ENCODE measurements around the gene FAXC.

FAXC gene

GRCh38 chr6:99296261-99296660, 53.2 kb downstream of the FAXC start:
- no peaks in the 10 kb centered on the region for H3K36me3 ChIP-seq (ENCODE audit: control insufficient read depth in 5 of 5, insufficient read depth in 5 of 5, low read length in 5 of 5)
- no peak overlapping the region for H3K27ac ChIP-seq (ENCODE audit: low read depth, low read length)
- H3K9me3 ChIP-seq (ENCODE audit: control insufficient read depth in 5 of 5, low read length in 5 of 5), result no peaks in the 10 kb centered on the region
- no peak overlapping the region for H3K9ac ChIP-seq (ENCODE audit: low read length in 5 of 5)
- H3K27me3 ChIP-seq (ENCODE audit: control insufficient read depth in 5 of 5, insufficient read depth in 4 of 5, low read length in 5 of 5), result no peaks in the 10 kb centered on the region
- no peaks in the 10 kb centered on the region for H3K4me1 ChIP-seq (ENCODE audit: control insufficient read depth in 5 of 5, insufficient read depth in 5 of 5, low read length in 5 of 5)
- no peak overlapping the region for H3K4me3 ChIP-seq (ENCODE audit: low read depth in 1 of 5, low read length in 5 of 5)

- Histone ChIP-seq H3K4me1 (ENCODE audit: control insufficient read depth in 5 of 5, insufficient read depth in 5 of 5, low read length in 5 of 5) (no peaks in the 10 kb centered on the region), H3K9ac (ENCODE audit: low read length in 5 of 5) (no peak overlapping the region), H3K36me3 (ENCODE audit: control insufficient read depth in 5 of 5, insufficient read depth in 5 of 5, low read length in 5 of 5) (no peaks in the 10 kb centered on the region), H3K9me3 (ENCODE audit: control insufficient read depth in 5 of 5, low read length in 5 of 5) (no peaks in the 10 kb centered on the region), H3K27ac (ENCODE audit: low read depth, low read length) (no peak overlapping the region), H3K4me3 (ENCODE audit: low read depth in 1 of 5, low read length in 5 of 5) (no peak overlapping the region), H3K27me3 (ENCODE audit: control insufficient read depth in 5 of 5, insufficient read depth in 4 of 5, low read length in 5 of 5) (no peaks in the 10 kb centered on the region)
These were observed 54.2 kb downstream of the FAXC start for GRCh38 chr6:99295276-99295675.

- no peaks in the 10 kb centered on the region for H3K27me3 ChIP-seq (ENCODE audit: control insufficient read depth in 5 of 5, insufficient read depth in 4 of 5, low read length in 5 of 5)
- no peak overlapping the region for H3K27ac ChIP-seq (ENCODE audit: low read depth, low read length)
- H3K9me3 ChIP-seq (ENCODE audit: control insufficient read depth in 5 of 5, low read length in 5 of 5), result no peaks in the 10 kb centered on the region
- H3K36me3 ChIP-seq (ENCODE audit: control insufficient read depth in 5 of 5, insufficient read depth in 5 of 5, low read length in 5 of 5), result no peaks in the 10 kb centered on the region
- H3K9ac ChIP-seq (ENCODE audit: low read length in 5 of 5), result no peak overlapping the region
- H3K4me1 ChIP-seq (ENCODE audit: control insufficient read depth in 5 of 5, insufficient read depth in 5 of 5, low read length in 5 of 5), result no peaks in the 10 kb centered on the region
- H3K4me3 ChIP-seq (ENCODE audit: low read depth in 1 of 5, low read length in 5 of 5), result no peak overlapping the region
These were observed 54.7 kb downstream of the FAXC start for GRCh38 chr6:99294786-99295185.

GRCh38 chr6:99289701-99290100, 59.8 kb downstream of the FAXC start:
- no peak overlapping the region for H3K4me3 ChIP-seq (ENCODE audit: low read depth in 1 of 5, low read length in 5 of 5)
- no peaks in the 10 kb centered on the region for H3K4me1 ChIP-seq (ENCODE audit: control insufficient read depth in 5 of 5, insufficient read depth in 5 of 5, low read length in 5 of 5)
- no peaks in the 10 kb centered on the region for H3K27me3 ChIP-seq (ENCODE audit: control insufficient read depth in 5 of 5, insufficient read depth in 4 of 5, low read length in 5 of 5)
- no peaks in the 10 kb centered on the region for H3K9me3 ChIP-seq (ENCODE audit: control insufficient read depth in 5 of 5, low read length in 5 of 5)
- no peak overlapping the region for H3K27ac ChIP-seq (ENCODE audit: low read depth, low read length)
- H3K9ac ChIP-seq (ENCODE audit: low read length in 5 of 5), result no peak overlapping the region
- H3K36me3 ChIP-seq (ENCODE audit: control insufficient read depth in 5 of 5, insufficient read depth in 5 of 5, low read length in 5 of 5), result no peaks in the 10 kb centered on the region

- H3K4me3 ChIP-seq (ENCODE audit: low read depth in 1 of 5, low read length in 5 of 5), result no peak overlapping the region
- no peaks in the 10 kb centered on the region for H3K9me3 ChIP-seq (ENCODE audit: control insufficient read depth in 5 of 5, low read length in 5 of 5)
- no peak overlapping the region for H3K9ac ChIP-seq (ENCODE audit: low read length in 5 of 5)
- H3K36me3 ChIP-seq (ENCODE audit: control insufficient read depth in 5 of 5, insufficient read depth in 5 of 5, low read length in 5 of 5), result no peaks in the 10 kb centered on the region
- H3K4me1 ChIP-seq (ENCODE audit: control insufficient read depth in 5 of 5, insufficient read depth in 5 of 5, low read length in 5 of 5), result no peaks in the 10 kb centered on the region
- no peak overlapping the region for H3K27ac ChIP-seq (ENCODE audit: low read depth, low read length)
- H3K27me3 ChIP-seq (ENCODE audit: control insufficient read depth in 5 of 5, insufficient read depth in 4 of 5, low read length in 5 of 5), result no peaks in the 10 kb centered on the region
These were observed 60.8 kb downstream of the FAXC start for GRCh38 chr6:99288668-99289067.

- no peaks in the 10 kb centered on the region for H3K9me3 ChIP-seq (ENCODE audit: control insufficient read depth in 5 of 5, low read length in 5 of 5)
- H3K4me1 ChIP-seq (ENCODE audit: control insufficient read depth in 5 of 5, insufficient read depth in 5 of 5, low read length in 5 of 5), result no peaks in the 10 kb centered on the region
- H3K27me3 ChIP-seq (ENCODE audit: control insufficient read depth in 5 of 5, insufficient read depth in 4 of 5, low read length in 5 of 5), result no peaks in the 10 kb centered on the region
- no peak overlapping the region for H3K27ac ChIP-seq (ENCODE audit: low read depth, low read length)
- no peak overlapping the region for H3K4me3 ChIP-seq (ENCODE audit: low read depth in 1 of 5, low read length in 5 of 5)
- H3K36me3 ChIP-seq (ENCODE audit: control insufficient read depth in 5 of 5, insufficient read depth in 5 of 5, low read length in 5 of 5), result no peaks in the 10 kb centered on the region
- no peak overlapping the region for H3K9ac ChIP-seq (ENCODE audit: low read length in 5 of 5)
These were observed 62.0 kb downstream of the FAXC start for GRCh38 chr6:99287523-99287922.

GRCh38 chr6:99285881-99286280, 63.6 kb downstream of the FAXC start:
- Histone ChIP-seq H3K4me3 (ENCODE audit: low read depth in 1 of 5, low read length in 5 of 5) (no peak overlapping the region), H3K9ac (ENCODE audit: low read length in 5 of 5) (no peak overlapping the region), H3K27ac (ENCODE audit: low read depth, low read length) (no peak overlapping the region), H3K4me1 (ENCODE audit: control insufficient read depth in 5 of 5, insufficient read depth in 5 of 5, low read length in 5 of 5) (no peaks in the 10 kb centered on the region), H3K9me3 (ENCODE audit: control insufficient read depth in 5 of 5, low read length in 5 of 5) (no peaks in the 10 kb centered on the region), H3K27me3 (ENCODE audit: control insufficient read depth in 5 of 5, insufficient read depth in 4 of 5, low read length in 5 of 5) (no peaks in the 10 kb centered on the region), H3K36me3 (ENCODE audit: control insufficient read depth in 5 of 5, insufficient read depth in 5 of 5, low read length in 5 of 5) (no peaks in the 10 kb centered on the region)

GRCh38 chr6:99282479-99283062, 66.9 kb downstream of the FAXC start:
- H3K36me3 ChIP-seq (ENCODE audit: control insufficient read depth in 5 of 5, insufficient read depth in 5 of 5, low read length in 5 of 5), result no peaks in the 10 kb centered on the region
- no peaks in the 10 kb centered on the region for H3K4me1 ChIP-seq (ENCODE audit: control insufficient read depth in 5 of 5, insufficient read depth in 5 of 5, low read length in 5 of 5)
- H3K9ac ChIP-seq (ENCODE audit: low read length in 5 of 5), result no peak overlapping the region
- no peaks in the 10 kb centered on the region for H3K27me3 ChIP-seq (ENCODE audit: control insufficient read depth in 5 of 5, insufficient read depth in 4 of 5, low read length in 5 of 5)
- no peak overlapping the region for H3K27ac ChIP-seq (ENCODE audit: low read depth, low read length)
- no peak overlapping the region for H3K4me3 ChIP-seq (ENCODE audit: low read depth in 1 of 5, low read length in 5 of 5)
- H3K9me3 ChIP-seq (ENCODE audit: control insufficient read depth in 5 of 5, low read length in 5 of 5), result no peaks in the 10 kb centered on the region

GRCh38 chr6:99276747-99277146, 72.7 kb downstream of the FAXC start:
- no peak overlapping the region for H3K27ac ChIP-seq (ENCODE audit: low read depth, low read length)
- H3K4me1 ChIP-seq (ENCODE audit: control insufficient read depth in 5 of 5, insufficient read depth in 5 of 5, low read length in 5 of 5), result no peaks in the 10 kb centered on the region
- H3K9ac ChIP-seq (ENCODE audit: low read length in 5 of 5), result no peak overlapping the region
- H3K4me3 ChIP-seq (ENCODE audit: low read depth in 1 of 5, low read length in 5 of 5), result no peak overlapping the region
- peaks cover 0 to 2% (median 0%) of the 10 kb centered on the region in 5 donors for H3K27me3 ChIP-seq (ENCODE audit: control insufficient read depth in 5 of 5, insufficient read depth in 4 of 5, low read length in 5 of 5)
- H3K9me3 ChIP-seq (ENCODE audit: control insufficient read depth in 5 of 5, low read length in 5 of 5), result no peaks in the 10 kb centered on the region
- no peaks in the 10 kb centered on the region for H3K36me3 ChIP-seq (ENCODE audit: control insufficient read depth in 5 of 5, insufficient read depth in 5 of 5, low read length in 5 of 5)

- H3K4me3 ChIP-seq (ENCODE audit: low read depth in 1 of 5, low read length in 5 of 5), result no peak overlapping the region
- H3K9ac ChIP-seq (ENCODE audit: low read length in 5 of 5), result no peak overlapping the region
- no peaks in the 10 kb centered on the region for H3K36me3 ChIP-seq (ENCODE audit: control insufficient read depth in 5 of 5, insufficient read depth in 5 of 5, low read length in 5 of 5)
- no peaks in the 10 kb centered on the region for H3K4me1 ChIP-seq (ENCODE audit: control insufficient read depth in 5 of 5, insufficient read depth in 5 of 5, low read length in 5 of 5)
- peaks cover 0 to 3% (median 0%) of the 10 kb centered on the region in 5 donors for H3K9me3 ChIP-seq (ENCODE audit: control insufficient read depth in 5 of 5, low read length in 5 of 5)
- H3K27ac ChIP-seq (ENCODE audit: low read depth, low read length), result no peak overlapping the region
- peaks cover 0 to 3% (median 0%) of the 10 kb centered on the region in 5 donors for H3K27me3 ChIP-seq (ENCODE audit: control insufficient read depth in 5 of 5, insufficient read depth in 4 of 5, low read length in 5 of 5)
These were observed 78.6 kb downstream of the FAXC start for GRCh38 chr6:99270826-99271225.

GRCh38 chr6:99270030-99270429, 79.4 kb downstream of the FAXC start:
- Histone ChIP-seq H3K27me3 (ENCODE audit: control insufficient read depth in 5 of 5, insufficient read depth in 4 of 5, low read length in 5 of 5) (peaks cover 0 to 3% (median 0%) of the 10 kb centered on the region in 5 donors), H3K4me3 (ENCODE audit: low read depth in 1 of 5, low read length in 5 of 5) (no peak overlapping the region), H3K9ac (ENCODE audit: low read length in 5 of 5) (no peak overlapping the region), H3K27ac (ENCODE audit: low read depth, low read length) (no peak overlapping the region), H3K4me1 (ENCODE audit: control insufficient read depth in 5 of 5, insufficient read depth in 5 of 5, low read length in 5 of 5) (no peaks in the 10 kb centered on the region), H3K36me3 (ENCODE audit: control insufficient read depth in 5 of 5, insufficient read depth in 5 of 5, low read length in 5 of 5) (no peaks in the 10 kb centered on the region), H3K9me3 (ENCODE audit: control insufficient read depth in 5 of 5, low read length in 5 of 5) (peaks cover 0 to 3% (median 0%) of the 10 kb centered on the region in 5 donors)

Measured in subcutaneous abdominal adipose tissue (tissue), 5 donors.